Activated CD4-positive, CD25-positive, alpha-beta regulatory T cell treated with anti-CD3 and anti-CD28 coated beads, Interleukin-2, amount 50 U/mL, for 16 hours (primary cell): Measurements from ENCODE around the gene MRPL45.

ENCODE experiments used
- DNase-seq: peaks from one replicate; pipeline ENCODE4 v3.0.0-alpha.2; 2020; ENCODE audit warnings: low read depth, low spot score

Gene MRPL45

GRCh38 chr17:38325221-38325851, 28.4 kb downstream of the MRPL45 start:
- DNase-seq, result no peak

- no peak for DNase-seq
These were observed 30.2 kb downstream of the MRPL45 start for GRCh38 chr17:38326996-38327792.

GRCh38 chr17:38327936-38328335, 31.0 kb downstream of the MRPL45 start:
- DNase-seq, result no peak

GRCh38 chr17:38328620-38329019, 31.7 kb downstream of the MRPL45 start:
- DNase-seq, result no peak

- DNase-seq, result no peak
These were observed 32.3 kb downstream of the MRPL45 start for GRCh38 chr17:38329284-38329683.

- no peak for DNase-seq
These were observed 33.1 kb downstream of the MRPL45 start for GRCh38 chr17:38329808-38330730.

GRCh38 chr17:38330941-38331411, 34.0 kb downstream of the MRPL45 start:
- DNase-seq, result no peak

GRCh38 chr17:38332735-38333134, 35.8 kb downstream of the MRPL45 start:
- no peak for DNase-seq

- no peak for DNase-seq
These were observed 36.8 kb downstream of the MRPL45 start for GRCh38 chr17:38333635-38334295.

GRCh38 chr17:38334480-38335364, 37.8 kb downstream of the MRPL45 start:
- DNase-seq, result no peak

GRCh38 chr17:38336838-38337237, 39.9 kb downstream of the MRPL45 start:
- DNase-seq, result no peak

GRCh38 chr17:38338053-38338452, 41.1 kb downstream of the MRPL45 start:
- no peak for DNase-seq

GRCh38 chr17:38338535-38338934, 41.6 kb downstream of the MRPL45 start:
- DNase-seq, result no peak

- no peak for DNase-seq
These were observed 42.9 kb downstream of the MRPL45 start for GRCh38 chr17:38339891-38340290.

GRCh38 chr17:38341035-38341721, 44.2 kb downstream of the MRPL45 start:
- DNase-seq, result no peak

GRCh38 chr17:38342886-38343607, 46.1 kb downstream of the MRPL45 start:
- DNase-seq, result no peak

GRCh38 chr17:38343608-38344419, 46.8 kb downstream of the MRPL45 start, which contains the start of gene GPR179:
Gene GPR179 (minus strand): TSS chr17:38343956. CDS start chr17:38343789, 167 bp downstream.
- DNase-seq, result no peak

GRCh38 chr17:38344420-38344745, 47.4 kb downstream of the MRPL45 start:
- no peak for DNase-seq
